T-helper 22 cell (primary cell): ENCODE data around the gene CUX1.

Experiments used
- DNase-seq: peaks from one replicate; pipeline ENCODE4 v3.0.0-alpha.2; 2020; ENCODE audit warnings: low read depth

The CUX1 gene

GRCh38 chr7:101957744-101958525 is 140.5 kb downstream of the CUX1 start:
- DNase-seq = no peak

GRCh38 chr7:101959342-101959741 is 141.9 kb downstream of the CUX1 start:
- DNase-seq = no peak

GRCh38 chr7:101959829-101960228 is 142.4 kb downstream of the CUX1 start:
- DNase-seq = no peak

- no peak for DNase-seq
Observed at GRCh38 chr7:101960323-101960722, 142.9 kb downstream of the CUX1 start.

- DNase-seq = no peak
Observed at GRCh38 chr7:101960985-101961708, 143.7 kb downstream of the CUX1 start.

GRCh38 chr7:101961811-101962210 is 144.4 kb downstream of the CUX1 start:
- DNase-seq = no peak

GRCh38 chr7:101963693-101964092 is 146.3 kb downstream of the CUX1 start:
- DNase-seq = no peak

GRCh38 chr7:101964680-101965452 is 147.4 kb downstream of the CUX1 start:
- no peak for DNase-seq

GRCh38 chr7:101968720-101969466 is 151.5 kb downstream of the CUX1 start:
- DNase-seq = no peak

- DNase-seq = no peak
Observed at GRCh38 chr7:101969997-101970585, 152.7 kb downstream of the CUX1 start.

- no peak for DNase-seq
Observed at GRCh38 chr7:101970801-101971200, 153.4 kb downstream of the CUX1 start.

GRCh38 chr7:101971457-101971856 is 154.0 kb downstream of the CUX1 start:
- no peak for DNase-seq

GRCh38 chr7:101972627-101973026 is 155.2 kb downstream of the CUX1 start:
- DNase-seq = no peak

GRCh38 chr7:101973130-101973529 is 155.7 kb downstream of the CUX1 start:
- DNase-seq = no peak

GRCh38 chr7:101974393-101974792 is 157.0 kb downstream of the CUX1 start:
- DNase-seq = no peak

- DNase-seq = no peak
Observed at GRCh38 chr7:101975046-101975445, 157.6 kb downstream of the CUX1 start.

- no peak for DNase-seq
Observed at GRCh38 chr7:101976411-101976810, 159.0 kb downstream of the CUX1 start.

GRCh38 chr7:101977249-101977648 is 159.8 kb downstream of the CUX1 start:
- DNase-seq = no peak

GRCh38 chr7:101978683-101979082 is 161.3 kb downstream of the CUX1 start:
- no peak for DNase-seq

- no peak for DNase-seq
Observed at GRCh38 chr7:101983147-101983811, 165.9 kb downstream of the CUX1 start.
